SIG-M5 (cell line): ENCODE results near the gene IFT25.

Experiments used
- DNase-seq: peaks from one replicate; lab custom pipeline; 2025; lab: John Stamatoyannopoulos, UW

IFT25 gene

DNA sequence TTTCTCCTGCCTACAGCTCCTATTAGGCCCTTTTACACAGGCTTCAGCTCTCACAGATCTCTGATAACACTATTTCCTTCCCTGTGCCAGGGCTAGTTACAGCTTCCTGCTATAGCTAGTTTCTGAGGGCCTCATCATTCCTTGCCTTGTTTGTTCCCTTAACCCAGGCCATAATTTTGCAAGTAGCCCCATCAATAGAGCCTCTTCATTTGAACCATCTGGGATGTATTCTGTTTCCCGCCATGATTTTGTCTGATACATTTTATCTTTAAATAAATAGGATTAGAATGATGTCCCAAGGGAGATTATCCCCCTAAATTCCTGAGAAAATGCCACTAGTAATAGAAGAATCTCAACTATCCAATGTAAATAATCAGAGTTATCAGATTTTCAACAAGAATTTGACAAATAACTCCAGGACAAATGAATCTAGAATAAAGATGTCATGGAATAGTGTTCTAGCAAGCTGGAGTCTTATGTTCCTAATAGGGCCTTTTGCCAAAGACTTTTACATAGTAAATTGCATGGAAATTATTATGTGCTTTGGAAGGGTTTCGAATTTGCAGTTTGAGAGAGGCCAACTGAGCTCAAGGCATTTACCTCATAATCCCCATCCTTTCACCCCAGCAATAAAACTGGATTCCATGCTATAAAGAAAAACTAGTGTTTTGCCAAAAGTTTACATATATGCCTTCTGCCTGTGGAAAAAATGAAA, 16.1 kb downstream of the IFT25 start:
- DNase-seq = no peak

DNA sequence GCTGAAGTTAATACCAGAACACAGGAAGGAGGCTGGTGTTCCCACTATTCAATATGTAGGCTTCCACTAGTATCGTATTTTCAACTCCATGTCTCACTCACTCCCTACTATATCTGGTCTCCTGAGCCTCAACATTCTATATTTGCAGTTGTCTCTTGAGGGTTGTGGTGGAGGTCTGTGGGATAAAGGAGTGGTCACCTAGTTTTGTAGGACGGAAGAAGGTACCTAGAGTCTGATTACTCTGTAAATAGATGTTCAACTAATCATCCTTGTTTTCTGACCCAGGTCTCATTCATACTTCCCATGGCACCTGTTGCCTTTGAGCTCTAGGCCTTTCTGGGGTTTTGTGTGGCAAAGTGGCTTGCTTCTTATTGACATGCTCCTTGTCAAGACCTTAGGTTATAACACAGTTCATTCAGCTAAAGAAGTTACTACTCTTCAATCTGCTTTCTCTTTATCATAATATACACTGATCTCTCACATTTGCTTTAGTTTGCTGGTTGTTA, 18.1 kb downstream of the IFT25 start:
- DNase-seq = no peak

DNA sequence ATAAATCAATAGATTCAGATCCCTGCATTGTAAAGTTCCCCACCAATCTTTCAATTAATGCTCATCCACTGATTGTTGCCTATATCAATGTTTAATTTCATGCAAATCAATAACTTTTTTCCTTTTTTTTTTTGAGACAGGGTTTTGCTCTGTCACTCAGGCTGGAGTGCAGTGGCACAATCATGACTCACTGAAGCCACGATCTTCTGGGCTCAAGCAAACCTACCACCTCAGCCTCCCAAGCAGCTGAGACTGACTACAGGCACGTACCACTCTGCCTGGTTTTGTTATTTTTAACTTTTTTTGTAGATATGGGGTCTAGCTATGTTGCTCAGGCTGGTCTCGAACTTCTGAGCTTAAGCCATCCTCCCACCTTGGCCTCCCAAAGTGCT, 25.8 kb downstream of the IFT25 start:
- no peak for DNase-seq

DNA sequence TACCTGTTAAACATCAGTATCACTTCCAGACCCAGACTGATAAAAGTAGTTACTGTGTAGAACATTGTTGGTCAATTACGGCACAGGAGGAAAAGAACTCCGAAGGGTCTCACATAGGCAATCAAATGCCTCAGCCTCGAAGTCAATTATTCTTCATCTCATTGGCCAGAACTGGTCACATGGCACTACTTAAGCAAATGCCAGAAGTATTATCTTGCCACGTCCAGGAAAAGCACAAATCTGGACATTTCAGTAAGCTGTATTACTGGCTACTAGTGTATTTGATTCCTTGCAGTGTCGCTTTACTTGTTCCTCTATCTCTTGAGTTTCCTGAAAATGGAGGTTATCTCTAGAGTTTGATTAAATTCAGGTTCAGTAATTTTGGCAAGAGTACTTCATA, 27.2 kb downstream of the IFT25 start:
- no peak for DNase-seq

DNA sequence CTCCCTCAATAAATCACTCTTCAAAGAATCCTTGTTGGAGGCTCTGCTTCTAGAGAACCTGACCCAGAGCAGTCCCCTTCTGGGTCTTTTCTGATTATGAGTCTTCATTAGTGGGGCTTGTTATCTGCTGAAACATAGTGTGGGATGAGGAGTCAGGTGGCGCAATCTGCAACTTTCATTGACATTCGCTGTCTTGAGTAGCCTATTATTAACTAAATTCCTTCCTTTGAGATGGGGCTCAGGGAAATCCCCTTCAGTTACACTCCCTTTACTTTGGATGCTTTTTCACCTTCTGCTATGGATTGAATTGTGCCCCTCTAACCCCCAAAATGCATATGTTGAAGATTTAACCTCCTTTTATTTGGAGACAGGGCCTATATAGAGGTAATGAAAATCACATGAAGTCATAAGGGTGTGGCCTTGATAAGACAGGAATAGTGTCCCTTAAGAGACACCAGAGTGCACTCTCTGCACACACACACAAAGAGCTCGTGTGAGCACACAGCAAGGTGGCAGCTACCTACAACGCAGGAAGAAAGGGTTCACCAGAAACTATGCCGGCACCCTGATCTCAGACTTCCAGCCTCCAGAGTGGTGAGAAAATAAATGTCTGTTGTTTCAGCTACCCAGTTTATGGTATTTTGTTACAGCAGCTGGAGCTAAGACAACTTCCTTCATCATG, 32.0 kb downstream of the IFT25 start:
- DNase-seq = no peak

DNA sequence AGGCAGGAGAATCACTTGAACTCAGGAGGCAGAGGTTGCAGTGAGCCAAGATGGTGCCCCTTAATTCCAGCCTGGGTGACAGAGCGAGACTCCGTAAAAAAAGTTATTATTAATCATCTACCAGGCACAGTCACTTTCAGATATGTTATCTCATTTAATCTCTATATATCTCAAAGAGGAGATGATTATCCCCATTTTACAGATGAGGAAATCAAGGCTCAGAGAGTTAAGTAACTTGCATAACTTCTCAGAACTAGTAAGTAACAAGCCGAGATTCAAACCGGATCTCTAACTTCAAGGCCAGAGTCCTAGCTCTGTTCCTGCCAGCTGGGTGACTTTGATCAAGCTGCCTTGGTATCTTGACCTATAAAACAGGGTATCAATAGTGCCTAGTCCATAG, 34.1 kb downstream of the IFT25 start:
- no peak for DNase-seq

DNA sequence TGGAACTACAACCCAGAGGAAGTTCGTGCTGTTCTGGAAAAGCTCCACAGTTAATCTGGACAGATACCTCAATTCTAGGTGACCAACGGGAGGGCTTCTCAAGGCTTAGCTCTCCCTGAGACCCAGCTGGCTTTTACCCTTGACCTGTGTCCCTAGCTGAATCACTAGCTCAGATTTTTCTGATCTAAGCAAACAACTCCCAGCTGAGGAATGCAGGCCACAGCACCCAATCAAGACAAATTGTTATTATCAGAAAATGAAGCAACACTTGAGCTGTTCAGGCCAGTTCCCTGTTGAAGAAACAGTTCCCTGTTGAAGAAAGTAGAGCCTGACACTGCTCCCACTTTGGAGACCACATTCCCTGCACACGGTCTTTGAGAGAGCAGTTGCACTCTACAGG, 35.6 kb downstream of the IFT25 start:
- DNase-seq = no peak

DNA sequence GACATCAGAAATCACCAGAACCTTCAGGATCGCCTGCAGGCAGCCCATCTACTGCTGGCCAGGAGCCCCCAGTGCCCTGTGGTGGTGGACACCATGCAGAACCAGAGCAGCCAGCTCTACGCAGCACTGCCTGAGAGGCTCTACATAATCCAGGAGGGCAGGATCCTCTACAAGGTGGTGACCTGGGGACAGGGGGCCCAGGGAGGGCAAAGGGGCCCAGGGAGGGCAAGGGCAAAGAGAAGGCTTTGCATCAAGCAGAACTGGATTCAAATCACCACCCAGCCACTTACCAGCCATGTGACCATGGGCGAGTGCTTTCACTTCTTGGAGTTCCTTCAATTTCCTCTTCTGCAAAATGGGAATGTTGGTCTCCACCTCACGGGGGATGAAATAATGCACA, 39.4 kb downstream of the IFT25 start:
- DNase-seq = no peak

DNA sequence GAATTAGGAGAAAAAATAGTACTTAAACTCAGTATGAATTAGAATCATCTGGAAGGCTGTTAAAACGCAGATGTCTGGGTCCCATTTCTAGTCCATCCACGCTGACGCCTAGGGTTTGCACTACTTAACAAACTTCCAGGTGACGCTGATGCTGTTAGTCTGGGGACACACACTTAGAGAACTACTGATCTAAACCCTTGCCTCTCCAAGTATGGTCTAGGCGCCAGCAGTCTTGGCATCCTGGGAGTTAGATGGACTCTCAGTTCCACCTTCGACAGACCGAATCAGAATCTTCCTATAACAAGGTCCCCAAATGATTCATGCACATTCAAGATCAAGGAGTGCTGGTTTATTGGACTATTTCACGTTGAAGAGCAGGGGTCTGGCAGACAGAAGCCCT, 40.0 kb downstream of the IFT25 start:
- DNase-seq = no peak

DNA sequence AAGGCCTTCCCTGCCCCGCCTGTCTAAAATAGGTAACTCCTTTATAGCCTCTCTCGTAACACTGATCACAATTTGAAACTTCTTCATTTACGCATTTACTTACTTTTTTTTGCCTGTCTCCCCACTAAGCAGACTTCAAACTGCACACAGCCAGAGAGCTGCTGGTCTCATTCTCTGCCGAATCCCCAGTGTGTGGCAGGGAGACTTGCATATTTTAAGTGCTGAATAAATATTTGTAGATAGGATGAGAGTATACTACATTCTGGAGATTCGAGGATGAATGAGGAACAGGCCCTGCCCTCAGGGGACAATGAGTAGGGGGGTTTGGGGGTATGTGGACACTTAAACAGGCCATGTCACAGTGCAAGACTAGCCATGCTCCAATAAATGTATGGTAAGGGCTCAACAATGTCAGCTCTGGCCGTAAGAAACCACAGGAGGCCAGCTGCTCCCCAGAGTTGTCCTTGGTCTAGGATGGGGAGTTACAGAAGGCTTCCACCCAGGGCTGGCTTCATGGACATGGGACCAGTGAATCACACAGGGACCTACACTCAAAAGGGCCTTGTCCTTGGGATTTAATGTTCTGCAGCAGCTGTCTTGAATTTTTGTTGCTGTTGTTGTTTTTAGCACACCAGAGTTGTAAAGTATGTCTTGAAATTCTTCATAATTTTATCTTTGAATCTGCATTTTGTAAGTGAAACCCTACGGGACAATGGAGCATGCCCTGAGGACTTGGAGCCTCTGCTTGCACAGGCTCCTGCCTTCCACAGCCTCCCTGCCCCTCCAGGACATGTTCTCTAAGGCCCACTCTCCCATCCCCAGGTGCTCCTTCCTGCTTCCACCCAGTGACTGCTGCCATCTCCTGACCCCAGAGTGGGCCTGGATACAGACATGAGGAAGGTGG, 43.0 kb downstream of the IFT25 start:
- DNase-seq = no peak

DNA sequence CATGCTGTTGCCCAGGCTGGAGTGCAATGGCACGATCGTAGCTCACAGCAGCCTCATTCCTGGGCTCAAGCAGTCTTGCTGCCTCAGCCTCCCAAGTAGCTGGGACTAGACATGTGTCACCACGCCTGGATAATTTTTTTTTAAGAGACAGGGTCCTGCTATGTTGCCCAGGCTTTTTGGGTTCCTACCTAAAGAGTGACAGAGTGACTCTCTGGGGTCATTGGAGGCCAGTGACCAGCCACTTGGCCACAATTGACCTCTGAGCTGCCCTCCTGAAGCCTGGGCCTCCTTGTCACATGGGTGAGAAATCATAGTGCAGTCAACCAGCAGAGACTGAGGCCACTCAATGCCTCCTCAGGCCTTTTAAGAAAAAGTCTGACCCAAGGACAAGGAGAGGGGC, 45.8 kb downstream of the IFT25 start:
- no peak for DNase-seq

DNA sequence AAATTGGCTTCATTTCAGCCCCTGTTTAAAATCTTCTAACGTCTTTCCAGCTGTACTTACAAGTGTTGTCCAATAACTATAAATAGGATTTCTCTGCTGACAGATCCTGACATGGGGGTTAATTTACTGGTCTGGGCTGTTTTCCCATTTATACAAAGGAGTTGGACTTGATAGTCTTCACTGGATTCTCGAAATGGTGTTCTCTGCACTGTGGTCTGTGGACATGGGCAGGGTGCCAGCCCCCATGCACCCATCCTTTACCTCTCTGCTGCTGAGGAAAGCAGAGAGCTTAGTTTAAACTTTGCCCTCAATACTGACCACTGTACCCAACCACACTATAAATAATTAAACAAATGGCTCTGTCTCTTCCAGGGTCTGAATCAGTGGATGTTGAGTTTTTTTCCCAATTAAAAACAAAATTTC, 46.3 kb downstream of the IFT25 start:
- DNase-seq = no peak

DNA sequence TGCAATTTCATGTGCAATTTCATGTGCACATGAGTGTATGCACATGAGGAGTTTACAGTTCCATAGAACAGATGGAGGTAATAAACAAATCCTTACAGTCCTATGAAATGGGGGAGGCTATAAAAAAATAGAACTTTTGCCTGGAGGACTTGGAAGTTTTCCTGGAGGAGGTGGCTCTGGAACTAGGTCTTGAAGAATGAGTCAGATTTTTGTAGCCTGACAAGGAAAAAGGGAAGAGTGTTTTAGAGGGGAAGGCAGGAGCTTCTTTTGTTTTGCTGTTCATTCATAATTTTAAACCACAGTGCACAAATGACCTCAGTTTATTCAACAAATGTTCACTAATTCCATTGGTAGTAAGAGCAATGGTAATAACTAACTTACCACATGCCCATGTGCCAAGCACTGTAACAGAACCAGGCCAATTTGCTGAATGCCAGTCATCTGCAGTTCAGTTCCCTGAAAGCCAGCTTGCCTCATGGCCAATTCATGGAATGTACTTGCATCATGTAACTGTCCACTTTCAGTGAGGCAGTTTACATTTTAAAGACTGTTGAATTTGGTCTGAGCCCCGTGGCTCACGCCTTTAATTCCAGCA, 48.8 kb downstream of the IFT25 start:
- no peak for DNase-seq

DNA sequence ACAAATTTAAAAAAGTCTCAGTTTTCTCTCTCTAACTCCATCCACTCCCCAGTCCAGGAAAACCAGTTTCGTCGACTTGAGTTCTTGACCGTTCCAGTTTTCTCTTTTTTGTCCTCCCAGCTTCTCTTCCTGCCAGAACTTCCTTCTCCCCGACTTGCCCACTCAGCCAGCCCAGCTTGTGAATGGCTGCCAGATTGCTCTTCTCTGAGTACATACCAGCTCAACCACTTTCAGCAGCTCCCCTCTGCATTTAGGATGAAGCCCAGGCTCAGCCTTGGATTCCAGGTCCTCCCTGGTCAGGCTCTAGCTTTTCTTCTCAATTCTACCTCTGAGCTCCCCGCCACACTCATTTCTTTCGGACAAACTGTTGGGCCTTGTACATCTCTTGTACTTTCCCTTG, 50.1 kb downstream of the IFT25 start:
- no peak for DNase-seq

DNA sequence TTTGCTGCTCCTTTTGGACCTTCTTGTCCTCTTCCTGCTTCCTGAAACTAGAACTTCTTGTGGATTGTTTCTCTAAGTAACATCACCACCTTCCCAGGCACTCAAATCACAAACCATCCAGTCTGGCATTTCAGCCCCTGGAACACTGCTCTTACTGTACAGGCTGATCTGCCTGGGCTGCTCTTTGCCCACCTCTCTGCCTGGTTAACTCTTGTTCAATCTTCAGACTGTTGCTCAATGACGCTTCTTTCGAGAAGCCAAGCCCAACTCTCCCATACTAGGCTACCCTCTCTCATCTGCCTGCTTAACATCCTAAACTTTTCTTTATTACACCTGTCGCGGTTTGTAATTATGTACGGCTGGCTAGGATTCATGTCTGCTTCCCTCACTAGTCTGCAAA, 50.9 kb downstream of the IFT25 start:
- DNase-seq = no peak

DNA sequence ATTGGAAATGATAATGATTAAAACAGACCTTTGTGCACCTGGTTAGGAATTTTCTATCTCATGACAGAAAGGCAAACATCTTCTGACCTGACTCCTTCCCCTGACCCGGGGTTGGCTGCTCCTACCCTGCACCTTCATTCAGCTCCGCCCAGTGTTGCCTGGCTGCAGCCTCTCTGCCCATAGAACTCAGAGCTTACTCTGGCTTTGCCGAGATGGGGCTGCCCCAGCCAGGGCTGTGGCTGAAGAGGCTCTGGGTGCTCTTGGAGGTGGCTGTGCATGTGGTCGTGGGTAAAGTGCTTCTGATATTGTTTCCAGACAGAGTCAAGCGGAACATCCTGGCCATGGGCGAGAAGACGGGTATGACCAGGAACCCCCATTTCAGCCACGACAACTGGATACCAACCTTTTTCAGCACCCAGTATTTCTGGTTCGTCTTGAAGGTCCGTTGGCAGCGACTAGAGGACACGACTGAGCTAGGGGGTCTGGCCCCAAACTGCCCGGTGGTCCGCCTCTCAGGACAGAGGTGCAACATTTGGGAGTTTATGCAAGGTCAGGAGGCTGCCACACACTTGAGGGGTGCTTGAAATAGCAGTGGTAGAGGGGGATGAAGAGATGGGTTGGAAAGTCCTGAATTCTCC, 51.4 kb downstream of the IFT25 start, which contains the start of gene DIO1:
TSS of gene DIO1 (plus strand) at position 189 of the 638 bp plus-strand sequence. CDS start at position 213, 24 bp downstream.
- DNase-seq = no peak

DNA sequence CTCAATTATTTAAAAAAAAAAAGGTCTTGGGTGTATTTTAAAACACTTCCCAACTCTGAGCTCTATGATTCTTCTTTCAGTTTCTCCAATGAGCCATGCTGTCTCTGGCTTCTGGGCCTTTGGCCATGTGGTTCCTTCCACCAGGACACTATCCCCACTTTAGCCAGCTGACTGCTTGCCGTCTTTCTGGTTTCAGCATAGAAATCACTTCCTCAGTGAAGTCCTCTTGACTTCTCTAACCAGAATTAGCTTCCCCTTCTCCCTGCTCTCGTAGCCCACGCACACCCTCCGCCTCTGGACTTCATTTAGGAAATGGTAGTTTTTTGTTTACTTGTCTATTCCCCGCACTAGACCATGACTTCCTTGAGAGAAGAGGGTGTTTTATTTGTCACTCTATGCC, 52.6 kb downstream of the IFT25 start:
- no peak for DNase-seq

DNA sequence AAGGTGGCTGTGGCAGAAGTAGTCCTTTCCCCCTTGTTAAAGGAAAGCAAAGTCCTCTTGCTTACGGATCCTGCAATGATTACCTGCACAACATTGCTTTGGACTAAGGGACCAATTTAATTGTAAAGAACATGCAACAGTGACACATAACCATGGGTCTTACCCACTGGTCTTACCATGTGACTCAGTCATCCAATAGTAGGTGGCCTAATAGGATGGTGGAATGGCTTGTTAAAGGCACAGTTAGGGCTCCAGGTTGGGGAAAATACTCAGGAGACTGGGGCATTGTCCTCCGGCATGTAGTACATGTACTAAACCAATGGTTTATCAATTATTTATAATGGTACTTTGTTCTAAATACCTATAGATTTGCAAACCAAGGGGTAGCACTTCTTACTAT, 53.8 kb downstream of the IFT25 start:
- DNase-seq = no peak

DNA sequence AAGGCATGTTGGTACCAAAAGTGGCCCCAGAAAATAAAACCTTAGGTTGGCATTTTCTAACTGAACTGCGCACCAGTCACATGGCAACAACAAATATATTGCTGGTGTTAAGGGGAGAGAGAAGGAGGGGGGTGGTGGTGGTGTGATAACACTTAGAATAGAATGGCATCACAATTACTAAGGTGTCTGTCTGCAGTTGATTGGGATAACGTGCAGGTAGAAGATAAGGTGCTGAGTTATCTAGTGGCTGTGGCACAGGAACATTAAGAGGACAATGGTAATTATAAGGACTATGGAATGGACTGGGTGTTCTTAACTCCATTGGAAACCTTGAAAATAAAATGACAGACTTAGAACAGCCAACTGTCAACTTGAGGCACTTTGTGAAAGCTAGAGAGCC, 54.5 kb downstream of the IFT25 start:
- DNase-seq = no peak

DNA sequence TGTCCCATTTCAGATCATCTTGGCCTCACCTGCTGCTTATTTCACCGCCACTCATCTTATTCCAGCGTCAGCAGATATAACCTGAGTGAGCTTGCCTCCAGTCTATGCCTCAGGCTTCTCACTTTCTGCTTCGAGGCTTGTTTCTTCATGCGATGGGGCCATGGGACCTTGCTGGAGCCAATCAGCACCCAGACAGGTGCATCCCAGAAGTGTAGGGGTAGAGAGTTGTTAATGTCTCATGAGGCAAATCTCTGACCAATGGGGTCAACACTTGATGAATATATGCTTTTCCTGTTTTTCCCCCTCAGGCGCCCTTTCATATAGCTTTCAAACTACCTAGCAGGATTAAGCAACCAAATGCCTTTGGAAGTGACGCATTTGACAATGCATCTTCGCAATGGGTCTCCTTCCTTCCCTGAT, 55.0 kb downstream of the IFT25 start:
- no peak for DNase-seq
